ENCODE data around the gene NHLRC4. TPM values are rescaled to one million over a fixed set of nuclear protein-coding genes. Genes with fewer than 3 reads are reported as not detected.
A peak's percentile ranks its signal among the peaks of the same experiment; 100 is the strongest.

The NHLRC4 gene
- total and polyA plus RNA-seq, 9 of the 15 experiments (the other 6 are each of a cell fraction or from before 2014, with no cell fraction given), result 0.24 to 3.7 (median 1.3) TPM; not detected in 2

GRCh38 chr16:590188-590814 is 23.5 kb downstream of the NHLRC4 start (continued):
- TF ChIP-seq, protein P1, sequence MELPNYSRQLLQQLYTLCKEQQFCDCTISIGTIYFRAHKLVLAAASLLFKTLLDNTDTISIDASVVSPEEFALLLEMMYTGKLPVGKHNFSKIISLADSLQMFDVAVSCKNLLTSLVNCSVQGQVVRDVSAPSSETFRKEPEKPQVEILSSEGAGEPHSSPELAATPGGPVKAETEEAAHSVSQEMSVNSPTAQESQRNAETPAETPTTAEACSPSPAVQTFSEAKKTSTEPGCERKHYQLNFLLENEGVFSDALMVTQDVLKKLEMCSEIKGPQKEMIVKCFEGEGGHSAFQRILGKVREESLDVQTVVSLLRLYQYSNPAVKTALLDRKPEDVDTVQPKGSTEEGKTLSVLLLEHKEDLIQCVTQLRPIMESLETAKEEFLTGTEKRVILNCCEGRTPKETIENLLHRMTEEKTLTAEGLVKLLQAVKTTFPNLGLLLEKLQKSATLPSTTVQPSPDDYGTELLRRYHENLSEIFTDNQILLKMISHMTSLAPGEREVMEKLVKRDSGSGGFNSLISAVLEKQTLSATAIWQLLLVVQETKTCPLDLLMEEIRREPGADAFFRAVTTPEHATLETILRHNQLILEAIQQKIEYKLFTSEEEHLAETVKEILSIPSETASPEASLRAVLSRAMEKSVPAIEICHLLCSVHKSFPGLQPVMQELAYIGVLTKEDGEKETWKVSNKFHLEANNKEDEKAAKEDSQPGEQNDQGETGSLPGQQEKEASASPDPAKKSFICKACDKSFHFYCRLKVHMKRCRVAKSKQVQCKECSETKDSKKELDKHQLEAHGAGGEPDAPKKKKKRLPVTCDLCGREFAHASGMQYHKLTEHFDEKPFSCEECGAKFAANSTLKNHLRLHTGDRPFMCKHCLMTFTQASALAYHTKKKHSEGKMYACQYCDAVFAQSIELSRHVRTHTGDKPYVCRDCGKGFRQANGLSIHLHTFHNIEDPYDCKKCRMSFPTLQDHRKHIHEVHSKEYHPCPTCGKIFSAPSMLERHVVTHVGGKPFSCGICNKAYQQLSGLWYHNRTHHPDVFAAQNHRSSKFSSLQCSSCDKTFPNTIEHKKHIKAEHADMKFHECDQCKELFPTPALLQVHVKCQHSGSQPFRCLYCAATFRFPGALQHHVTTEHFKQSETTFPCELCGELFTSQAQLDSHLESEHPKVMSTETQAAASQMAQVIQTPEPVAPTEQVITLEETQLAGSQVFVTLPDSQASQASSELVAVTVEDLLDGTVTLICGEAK (IDR thresholded peaks at IDR 0.05), result peak; percentile 42; the same call in 1 of the 2 replicates
- TF ChIP-seq, protein P1 (CRISPR knock-in tag; IDR thresholded peaks at IDR 0.05), result no peak
- TF ChIP-seq ZBTB11 (CRISPR knock-in tag; IDR thresholded peaks at IDR 0.05) (no peak), FOXP1 (CRISPR knock-in tag; IDR thresholded peaks at IDR 0.05) (peak; percentile 37; the same call in 1 of the 2 replicates), CTBP1 (IDR thresholded peaks at IDR 0.05; ENCODE audit: borderline replicate concordance) (peak; percentile 64), KLF1 (tag; IDR thresholded peaks at IDR 0.05) (peak; percentile 49; the same call in 1 of the 2 replicates), ZKSCAN3 (CRISPR knock-in tag; IDR thresholded peaks at IDR 0.05) (no peak), SAP30 (IDR thresholded peaks at IDR 0.05; ENCODE audit: borderline replicate concordance, insufficient read depth, low read depth, low read length, poor library complexity, severe bottlenecking) (peak; percentile 77), USF1 (CRISPR knock-in tag; IDR thresholded peaks at IDR 0.05) (peak; percentile 18; the same call in 1 of the 2 replicates), ZNF707 (CRISPR knock-in tag; conservative IDR thresholded peaks at IDR 0.05) (no peak)
- TF ChIP-seq, protein P2, sequence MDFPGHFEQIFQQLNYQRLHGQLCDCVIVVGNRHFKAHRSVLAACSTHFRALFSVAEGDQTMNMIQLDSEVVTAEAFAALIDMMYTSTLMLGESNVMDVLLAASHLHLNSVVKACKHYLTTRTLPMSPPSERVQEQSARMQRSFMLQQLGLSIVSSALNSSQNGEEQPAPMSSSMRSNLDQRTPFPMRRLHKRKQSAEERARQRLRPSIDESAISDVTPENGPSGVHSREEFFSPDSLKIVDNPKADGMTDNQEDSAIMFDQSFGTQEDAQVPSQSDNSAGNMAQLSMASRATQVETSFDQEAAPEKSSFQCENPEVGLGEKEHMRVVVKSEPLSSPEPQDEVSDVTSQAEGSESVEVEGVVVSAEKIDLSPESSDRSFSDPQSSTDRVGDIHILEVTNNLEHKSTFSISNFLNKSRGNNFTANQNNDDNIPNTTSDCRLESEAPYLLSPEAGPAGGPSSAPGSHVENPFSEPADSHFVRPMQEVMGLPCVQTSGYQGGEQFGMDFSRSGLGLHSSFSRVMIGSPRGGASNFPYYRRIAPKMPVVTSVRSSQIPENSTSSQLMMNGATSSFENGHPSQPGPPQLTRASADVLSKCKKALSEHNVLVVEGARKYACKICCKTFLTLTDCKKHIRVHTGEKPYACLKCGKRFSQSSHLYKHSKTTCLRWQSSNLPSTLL (IDR thresholded peaks at IDR 0.05), result no peak
